B cell (primary cell): Measurements from ENCODE around the gene ANKRD65. TPM values are rescaled to one million over a fixed set of nuclear protein-coding genes. Genes with fewer than 3 reads are reported as not detected.
A peak's percentile ranks its signal among the peaks of the same experiment; 100 is the strongest.

Source experiments
- ATAC-seq: fragments of 200-7000 bp; cut with Tn5 transposase; one replicate; pipeline ENCODE4 v1.10.0; 2021; ENCODE audit warnings: low read depth, mild to moderate bottlenecking, moderate number of reproducible peaks, moderate library complexity
- CTCF ChIA-PET: fragments of 350-600 bp; sonication (Branson Sonifier 250); formaldehyde crosslinking; loops from one replicate; lab custom pipeline; 2021; ENCODE audit warnings: antibody characterized with exemption, inconsistent platforms; lab: Charles Lee
- POLR2A ChIA-PET: fragments of 350-600 bp; sonication (Branson Sonifier 250); formaldehyde crosslinking; loops from one replicate; lab custom pipeline; 2021; ENCODE audit warnings: antibody characterized with exemption; lab: Charles Lee
- DNase-seq: peaks from one replicate; pipeline ENCODE4 v3.0.0; 2013
- H2AFZ ChIP-seq: 2 replicates; pipeline ENCODE4 v1.6.1; 2012; ENCODE audit warnings: mild to moderate bottlenecking, low read depth, low read length; ENCODE audit not compliant: insufficient read depth, poor library complexity, severe bottlenecking
- H3K27ac ChIP-seq, 2 donors: 1 replicate in 1 of 2; 2 replicates in 1 of 2; pipeline ENCODE4 v1.5.1; 2012 to 2013; ENCODE audit warnings: low read length in 2 of 2, mild to moderate bottlenecking in 2 of 2, moderate library complexity in 1 of 2
- H3K27me3 ChIP-seq, 4 experiments: fragments of 200-600 bp in 1 of 4; sonication (generic) in 1 of 4; replicated peaks in 1 of 4; 1 replicate in 2 of 4; 2 replicates in 2 of 4; pipeline versions ENCODE4 v1.6.1 to v1.7.0; 2013 to 2016; ENCODE audit warnings: low read length in 3 of 4, mild to moderate bottlenecking in 2 of 4, mixed read lengths in 1 of 4, moderate library complexity in 1 of 4; ENCODE audit not compliant: insufficient read depth in 4 of 4, control insufficient read depth in 3 of 4; ENCODE audit errors: control extremely low read depth in 1 of 4
- H3K36me3 ChIP-seq, 2 experiments: replicated peaks in 1 of 2; 1 replicate in 1 of 2; 2 replicates in 1 of 2; pipeline versions ENCODE4 v1.6.1 to v1.7.1; 2013; ENCODE audit warnings: low read length in 1 of 2; ENCODE audit not compliant: insufficient read depth in 2 of 2, control insufficient read depth in 1 of 2; ENCODE audit errors: control extremely low read depth in 1 of 2, extremely low read depth in 1 of 2
- H3K4me1 ChIP-seq, 2 donors: fragments of 200-600 bp in 1 of 2; sonication (generic) in 1 of 2; 1 replicate in 1 of 2; 2 replicates in 1 of 2; pipeline versions ENCODE4 v1.5.1 to v1.6.1; 2013 to 2017; ENCODE audit warnings: low read length in 2 of 2; ENCODE audit not compliant: control insufficient read depth in 2 of 2, insufficient read depth in 2 of 2
- H3K4me2 ChIP-seq: replicated peaks from 2 replicates; pipeline ENCODE3; 2012; ENCODE audit warnings: mild to moderate bottlenecking, low read depth, low read length; ENCODE audit not compliant: poor library complexity, severe bottlenecking
- H3K4me3 ChIP-seq, 5 experiments: fragments of 200-600 bp in 1 of 5; sonication (generic) in 1 of 5; 1 replicate in 3 of 5; 2 replicates in 2 of 5; pipeline versions ENCODE4 v1.5.1 to v1.7.0; 2011 to 2016; ENCODE audit warnings: low read length in 4 of 5, mild to moderate bottlenecking in 4 of 5, low read depth in 2 of 5, control low read depth in 1 of 5, moderate library complexity in 1 of 5; ENCODE audit not compliant: insufficient read depth in 1 of 5; ENCODE audit errors: control extremely low read depth in 1 of 5, extremely low read depth in 1 of 5
- H3K79me2 ChIP-seq: fragments of 200-600 bp; sonication (generic); one replicate; pipeline ENCODE4 v1.6.0; 2016; ENCODE audit warnings: low read length; ENCODE audit not compliant: control insufficient read depth, insufficient read depth
- H3K9ac ChIP-seq: fragments of 200-600 bp; sonication (generic); 2 replicates; pipeline ENCODE4 v1.6.1; 2017; ENCODE audit warnings: mild to moderate bottlenecking, low read length, moderate library complexity
- H3K9me3 ChIP-seq, 3 donors: one replicate each; pipeline versions ENCODE4 v1.6.1 to v1.7.1; 2013; ENCODE audit warnings: low read length in 2 of 3; ENCODE audit not compliant: control insufficient read depth in 2 of 3, insufficient read depth in 1 of 3; ENCODE audit errors: control extremely low read depth in 1 of 3
- H4K20me1 ChIP-seq: 2 replicates; pipeline ENCODE4 v1.6.0; 2012; ENCODE audit warnings: mild to moderate bottlenecking, low read length; ENCODE audit not compliant: insufficient read depth, control insufficient read depth, poor library complexity, severe bottlenecking
- H3K27ac Mint-ChIP-seq: one replicate; pipeline ENCODE4 v1.8.0; 2021; ENCODE audit warnings: mixed read lengths
- H3K27me3 Mint-ChIP-seq: one replicate; pipeline ENCODE4 v1.8.0; 2021; ENCODE audit warnings: mixed read lengths
- H3K4me1 Mint-ChIP-seq: one replicate; pipeline ENCODE4 v1.8.0; 2021; ENCODE audit warnings: mixed read lengths
- H3K4me3 Mint-ChIP-seq: one replicate; pipeline ENCODE4 v1.8.0; 2021; ENCODE audit warnings: mixed read lengths
- H3K9me3 Mint-ChIP-seq: one replicate; pipeline ENCODE4 v1.8.0; 2022; ENCODE audit warnings: mixed read lengths; ENCODE audit not compliant: insufficient read depth
- EZH2 ChIP-seq: IDR thresholded peaks from 2 replicates; pipeline ENCODE4 v1.6.1; 2012; ENCODE audit warnings: borderline replicate concordance, low read depth, mild to moderate bottlenecking, moderate library complexity, low read length; ENCODE audit not compliant: insufficient read depth, poor library complexity, severe bottlenecking
- WGBS: methylation state at CpG from one replicate; pipeline ENCODE4 v1.1.5; 2013; ENCODE audit warnings: missing lambda C conversion rate; ENCODE audit not compliant: insufficient coverage; 5-methylcytosine and 5-hydroxymethylcytosine counted together
- intact Hi-C: fragments of 100-400 bp; cut with micrococcal nuclease; formaldehyde crosslinking; loops from one replicate; pipeline ENCODE4 v1.10.0; 2022
- polyA plus RNA-seq: library from polyadenylated mRNA; depleted of rRNA; stranded (reverse); fragments of >200 nt; gene quantifications from 2 replicates; pipeline ENCODE4 v1.2.3, GENCODE V29; 2012
- total RNA-seq, 2 donors: library from RNA; stranded (reverse); fragments of 120-200 nt in 1 of 2; gene quantifications; 1 replicate in 1 of 2; 2 replicates in 1 of 2; pipeline versions ENCODE4 v1.2.3 to v1.2.4, GENCODE V29; 2013 to 2022
- TF ChIP-seq, protein P1 (sequence below): fragments of 200-600 bp; IDR thresholded peaks from one replicate; pipeline ENCODE4 v1.8.0; 2022; ENCODE audit warnings: antibody characterized with exemption, mild to moderate bottlenecking

ANKRD65 gene
- total and polyA plus RNA-seq, 2 donors (not counting 1 experiment from before 2014, with no cell fraction given), result 0.12 TPM; not detected in 1

DNA sequence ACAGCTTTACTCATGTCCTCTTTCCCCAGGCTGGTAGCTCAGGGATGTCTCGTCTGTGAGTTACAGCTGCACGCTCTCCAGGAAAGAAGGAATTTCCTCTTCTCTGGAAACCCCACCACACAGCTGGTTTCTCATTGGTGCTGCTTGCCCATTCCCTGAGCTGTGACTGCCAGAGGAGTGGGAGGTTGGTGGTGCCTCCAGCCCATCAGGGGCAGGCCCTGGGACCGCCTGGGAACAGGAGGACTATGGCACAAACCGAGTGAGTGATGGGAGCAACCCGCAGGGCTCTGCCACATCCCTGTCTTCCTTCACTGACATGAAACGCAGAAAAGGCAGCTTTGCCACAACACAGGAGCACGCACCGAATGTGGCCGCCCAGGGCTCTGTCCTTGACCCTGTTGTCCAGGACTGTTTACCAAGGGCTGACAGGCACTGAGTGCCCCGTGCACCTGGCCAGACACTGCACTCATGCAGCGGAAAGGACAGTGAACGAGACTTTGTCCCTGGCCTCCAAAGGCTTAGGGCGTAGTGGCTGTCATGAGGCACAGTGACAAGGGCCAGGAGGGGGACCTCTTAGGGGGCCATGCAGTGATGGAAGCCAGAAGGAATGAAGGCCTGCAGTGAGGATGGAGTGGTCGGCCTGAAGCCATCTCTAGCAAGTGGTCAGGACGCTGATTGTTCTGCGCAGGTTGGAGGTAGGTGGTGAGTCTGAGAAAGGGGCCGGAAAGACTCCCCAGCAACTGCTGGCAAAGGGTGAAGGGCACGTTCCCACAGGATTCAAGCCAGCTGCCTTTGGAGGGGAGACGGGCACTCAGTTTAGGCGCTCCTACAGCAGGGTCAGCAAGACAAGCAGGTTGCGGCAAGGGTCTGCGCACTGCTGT, 20.3 kb downstream of the ANKRD65 start:
- WGBS, result 94% methylated on average over 20 of the region's 22 CpGs
- peak overlapping the region; percentile 91 for H3K27ac Mint-ChIP-seq
- Histone ChIP-seq H4K20me1 (peaks cover 15% of the 10 kb centered on the region), H3K27me3 (no peaks in the 10 kb centered on the region), H3K4me1 (peaks cover 27 to 34% of the 10 kb centered on the region in 2 donors), H3K9me3 (no peaks in the 10 kb centered on the region), H3K4me3 (peak overlapping the region in 3 of 5 experiments; percentile 92 to 96 (median 95)), H2AFZ (no peak overlapping the region), H3K79me2 (peaks cover 58% of the 10 kb centered on the region), H3K4me2 (peak overlapping the region; percentile 91), H3K9ac (peak overlapping the region; percentile 90), H3K27ac (peak overlapping the region; percentile 33 to 85), H3K36me3 (peaks cover 0 to 47% of the 10 kb centered on the region in 2 experiments)
- DNase-seq, result peak; percentile 36
- no peak for ATAC-seq
- CTCF ChIA-PET, result interaction anchor here (0.8 to 2.3 kb wide), 3 partner anchors 24 to 29 kb away, joined by 3 to 12 read pairs (median 4); partner anchors contain the start of gene AURKAIP1
- H3K27me3 Mint-ChIP-seq, result no peaks in the 10 kb centered on the region
- H3K9me3 Mint-ChIP-seq, result no peaks in the 10 kb centered on the region
- H3K4me3 Mint-ChIP-seq, result peak overlapping the region; percentile 94
- intact Hi-C loops, result no loop called here
- TF ChIP-seq, protein P1, sequence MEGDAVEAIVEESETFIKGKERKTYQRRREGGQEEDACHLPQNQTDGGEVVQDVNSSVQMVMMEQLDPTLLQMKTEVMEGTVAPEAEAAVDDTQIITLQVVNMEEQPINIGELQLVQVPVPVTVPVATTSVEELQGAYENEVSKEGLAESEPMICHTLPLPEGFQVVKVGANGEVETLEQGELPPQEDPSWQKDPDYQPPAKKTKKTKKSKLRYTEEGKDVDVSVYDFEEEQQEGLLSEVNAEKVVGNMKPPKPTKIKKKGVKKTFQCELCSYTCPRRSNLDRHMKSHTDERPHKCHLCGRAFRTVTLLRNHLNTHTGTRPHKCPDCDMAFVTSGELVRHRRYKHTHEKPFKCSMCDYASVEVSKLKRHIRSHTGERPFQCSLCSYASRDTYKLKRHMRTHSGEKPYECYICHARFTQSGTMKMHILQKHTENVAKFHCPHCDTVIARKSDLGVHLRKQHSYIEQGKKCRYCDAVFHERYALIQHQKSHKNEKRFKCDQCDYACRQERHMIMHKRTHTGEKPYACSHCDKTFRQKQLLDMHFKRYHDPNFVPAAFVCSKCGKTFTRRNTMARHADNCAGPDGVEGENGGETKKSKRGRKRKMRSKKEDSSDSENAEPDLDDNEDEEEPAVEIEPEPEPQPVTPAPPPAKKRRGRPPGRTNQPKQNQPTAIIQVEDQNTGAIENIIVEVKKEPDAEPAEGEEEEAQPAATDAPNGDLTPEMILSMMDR, result no peak
- TF ChIP-seq EZH2, result no peak
- H3K4me1 Mint-ChIP-seq, result peaks cover 45% of the 10 kb centered on the region
- POLR2A ChIA-PET, result interaction anchor here (2.0 kb wide), 1 partner anchor 26 kb away, joined by 23 read pairs; the partner anchor contains the start of gene AURKAIP1
